T-helper 1 cell treated with Interleukin-12 subunit alpha and Interleukin-12 subunit beta and Interleukin-4 antibody, amounts not matched to agents 30 ng/mL and 1 ng/mL, for 36 hours (primary cell): Measurements from ENCODE around the gene GALNT18. TPM values are rescaled to one million over a fixed set of nuclear protein-coding genes. Genes with fewer than 3 reads are reported as not detected.

Source experiments
- intact Hi-C: fragments of 100-400 bp; cut with micrococcal nuclease; formaldehyde crosslinking; loops from one replicate; pipeline ENCODE4 v1.15.1; 2024
- total RNA-seq: library from RNA; stranded (reverse); gene quantifications from 2 replicates; pipeline ENCODE4 v1.2.3, GENCODE V29; 2022

The GALNT18 gene
- total RNA-seq, 1 donor from 2014 or later, result 1.5 TPM

DNA sequence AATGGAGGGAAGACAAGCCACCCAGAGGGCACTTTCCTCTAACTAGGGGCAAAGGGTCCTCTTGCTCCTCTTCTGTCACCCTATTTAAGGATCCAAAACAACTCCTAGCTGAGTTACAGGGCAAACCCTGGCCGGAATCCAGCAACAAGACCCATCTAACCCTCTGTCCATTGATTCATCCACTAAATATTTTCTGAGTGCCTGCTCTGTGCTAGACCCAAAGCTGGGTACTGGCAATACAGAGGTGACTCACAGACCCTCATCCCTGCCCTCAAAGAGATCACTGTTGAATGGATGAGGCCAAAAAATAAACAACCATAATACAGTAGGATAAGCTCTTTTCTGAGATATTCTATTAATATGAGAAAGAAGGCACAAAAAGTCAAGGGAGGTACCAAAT lies 4.3 kb upstream of the GALNT18 start:
- intact Hi-C loops, result loop anchor here (10.0 kb wide), 1 partner anchor 481 kb away; no protein-coding TSS in a partner anchor

DNA sequence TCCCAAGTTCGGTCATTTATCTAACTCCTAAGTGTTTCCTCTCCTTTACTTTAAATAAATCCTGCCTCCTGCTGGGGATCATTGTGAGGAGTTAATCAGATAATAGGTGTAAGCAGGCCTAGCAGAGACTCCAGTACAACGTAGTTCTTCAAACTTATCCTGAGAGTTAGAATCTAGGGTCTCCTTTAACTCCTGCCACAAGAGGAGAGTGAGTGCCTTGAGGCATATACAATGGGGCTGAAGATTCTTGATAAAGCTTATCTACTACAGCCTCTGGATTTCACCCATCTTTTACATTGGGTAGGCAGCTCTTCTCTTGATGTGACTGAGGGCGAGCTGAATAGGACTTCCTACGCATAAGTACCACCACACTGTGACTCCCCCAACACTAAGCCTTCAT lies 3.1 kb upstream of the GALNT18 start:
- intact Hi-C loops, result loop anchor here (5.0 to 10.0 kb wide), 8 partner anchors 58 to 1712 kb away; partner anchors contain the start of genes MICAL2, USP47 and ZBED5

DNA sequence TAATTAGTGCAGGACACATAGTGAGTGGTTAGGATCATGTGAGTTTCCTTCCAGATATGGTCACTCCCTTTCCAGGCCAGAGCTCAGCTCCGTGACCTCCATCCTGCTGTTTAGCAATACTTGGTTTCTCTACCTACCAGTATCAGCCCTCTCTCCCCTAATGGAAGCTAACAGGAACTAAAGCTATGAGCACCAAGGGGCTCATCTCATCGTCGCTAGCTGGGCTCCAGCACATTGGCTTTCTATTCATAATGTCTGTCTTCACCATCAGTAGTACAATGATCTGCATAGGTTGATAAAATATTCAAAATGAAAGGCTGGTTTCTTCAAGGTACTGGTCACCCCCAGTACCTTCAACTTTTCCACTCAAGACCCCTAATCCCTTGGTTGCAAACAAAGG lies 2.4 kb upstream of the GALNT18 start:
- intact Hi-C loops, result loop anchor here (5.0 to 10.0 kb wide), 8 partner anchors 57 to 1713 kb away; partner anchors contain the start of genes MICAL2, USP47 and ZBED5

DNA sequence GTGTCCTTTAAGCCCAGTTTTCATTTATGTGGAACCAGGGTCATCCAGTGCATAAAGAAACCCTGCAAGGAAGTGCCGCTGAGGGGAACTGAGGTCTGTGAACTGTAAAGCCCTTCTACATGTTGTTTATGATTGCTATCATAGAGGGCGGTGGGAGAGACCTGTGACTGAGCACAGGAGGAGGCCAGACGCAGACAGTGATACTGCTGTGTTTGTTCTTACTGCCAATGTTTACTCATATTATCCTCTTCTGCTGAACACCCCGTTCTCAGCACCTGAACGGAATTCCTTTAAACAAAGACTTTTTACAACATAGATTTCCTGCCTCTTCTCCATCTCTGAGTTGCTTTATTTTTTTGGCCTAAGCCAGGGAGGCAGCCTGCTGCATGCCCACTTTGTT lies 967 bp upstream of the GALNT18 start:
- intact Hi-C loops, result loop anchor here (5.0 to 10.0 kb wide), 8 partner anchors 55 to 1715 kb away; partner anchors contain the start of genes MICAL2, USP47 and ZBED5

DNA sequence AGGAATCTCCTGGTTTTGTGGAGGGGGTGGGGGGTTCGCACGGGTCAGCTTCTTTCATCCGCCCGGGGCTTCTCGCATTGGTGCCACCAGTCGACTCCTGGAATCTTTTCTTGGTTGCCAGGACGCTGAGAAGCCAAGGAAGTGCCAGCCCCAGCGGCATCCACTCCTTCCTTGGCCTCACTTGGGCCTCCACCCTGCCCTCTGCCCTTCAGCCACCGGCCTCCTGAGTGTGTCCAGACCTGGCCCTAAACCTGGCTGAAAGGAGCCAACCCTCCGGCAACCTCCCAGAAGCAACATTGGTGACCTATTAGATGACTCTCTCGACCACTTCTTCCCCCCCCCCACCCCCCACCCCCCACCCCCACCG lies 518 bp upstream of the GALNT18 start:
- intact Hi-C loops, result loop anchor here (5.0 to 10.0 kb wide), 8 partner anchors 55 to 1715 kb away; partner anchors contain the start of genes MICAL2, USP47 and ZBED5

DNA sequence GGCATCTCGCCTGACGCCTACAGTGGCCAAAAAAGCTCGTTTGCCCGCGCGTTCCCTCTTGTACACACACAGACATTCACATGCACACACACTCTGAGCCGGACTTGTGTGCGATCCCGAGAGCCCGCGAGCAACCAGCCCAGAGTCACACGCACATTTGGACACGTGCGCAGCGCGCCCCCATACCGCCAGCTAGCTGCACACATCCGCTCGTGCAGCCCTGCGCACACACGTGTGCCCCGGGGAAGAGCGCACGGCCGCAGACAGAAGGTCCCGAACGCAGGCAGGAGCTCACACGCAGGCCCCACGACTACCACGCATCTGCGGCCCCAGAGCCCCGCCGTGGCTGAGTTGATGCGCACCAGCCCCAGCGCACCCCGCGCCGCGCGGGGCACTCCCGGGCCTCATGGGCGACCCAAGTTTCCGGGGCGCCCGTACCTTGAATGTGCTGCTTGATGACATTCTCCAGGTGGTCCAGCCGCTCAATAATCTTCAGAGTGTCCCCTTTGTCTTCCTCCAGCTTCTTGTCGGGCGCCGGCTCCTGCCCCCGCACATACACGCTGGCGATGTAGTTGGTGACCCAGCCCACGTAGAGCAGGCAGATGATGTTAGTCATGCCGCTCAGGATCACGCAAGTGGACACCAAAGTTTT lies 758 bp downstream of the GALNT18 start:
- intact Hi-C loops, result loop anchor here (5.0 to 10.0 kb wide), 8 partner anchors 54 to 1716 kb away; partner anchors contain the start of genes MICAL2, USP47 and ZBED5

DNA sequence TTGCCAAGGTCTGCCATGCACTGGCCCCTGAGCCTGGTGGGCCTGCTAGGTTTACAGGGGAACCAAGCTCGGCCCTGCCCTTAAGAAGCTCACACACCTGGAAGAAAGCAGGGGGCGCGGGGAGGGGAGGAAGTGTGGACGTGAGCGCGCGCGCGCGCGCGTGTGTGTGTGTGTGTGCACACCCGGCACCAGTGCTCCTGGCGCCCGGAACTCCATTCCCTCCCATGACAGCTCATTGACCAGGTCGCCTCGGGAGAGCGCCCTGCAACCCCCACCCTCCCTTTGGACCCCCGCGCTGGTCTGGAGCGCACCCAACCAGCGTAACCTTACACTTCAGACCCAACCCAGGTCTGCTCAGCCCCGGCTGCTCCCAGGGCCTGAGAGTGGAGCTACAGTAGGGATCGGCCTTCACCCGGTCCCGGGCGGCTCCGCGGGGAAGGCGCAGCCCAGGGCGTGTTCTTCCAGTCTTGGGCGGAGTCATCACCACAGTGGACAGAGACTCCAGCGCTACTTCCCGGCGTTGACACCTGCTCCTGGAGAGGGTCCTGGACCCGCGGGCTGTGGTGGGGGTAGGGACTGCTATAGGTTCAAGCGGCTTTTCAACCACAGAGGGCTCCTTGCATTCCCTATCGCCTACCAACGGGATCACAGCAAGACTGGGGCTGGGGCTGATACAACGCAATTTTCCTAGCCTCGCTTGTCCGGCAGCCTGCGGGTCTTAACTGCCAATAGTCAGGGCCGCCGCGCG lies 1.5 kb downstream of the GALNT18 start:
- intact Hi-C loops, result loop anchor here (5.0 to 10.0 kb wide), 8 partner anchors 53 to 1717 kb away; partner anchors contain the start of genes MICAL2, USP47 and ZBED5

DNA sequence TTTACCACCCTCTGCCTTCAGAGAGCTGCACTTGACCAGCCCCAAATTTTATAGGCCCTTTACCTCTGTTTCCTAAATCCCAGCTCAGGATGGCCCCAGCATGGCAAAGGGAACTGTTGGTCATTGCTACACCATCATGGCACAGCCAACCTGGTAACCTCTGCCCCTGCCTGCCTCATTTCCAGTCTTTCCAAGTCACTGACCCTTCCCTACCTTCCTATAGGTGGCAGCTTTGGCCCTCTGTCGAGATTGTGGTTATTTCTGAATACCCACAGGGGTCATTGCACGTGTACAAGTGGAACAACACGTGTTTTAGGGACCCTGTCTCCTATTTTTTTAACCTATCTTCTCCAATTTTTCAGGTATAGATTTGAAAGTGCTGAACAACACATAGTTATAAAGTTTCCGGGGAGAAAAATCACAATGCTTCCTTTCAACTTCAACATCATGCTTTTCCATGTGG lies 2.8 kb downstream of the GALNT18 start:
- intact Hi-C loops, result no loop called here

DNA sequence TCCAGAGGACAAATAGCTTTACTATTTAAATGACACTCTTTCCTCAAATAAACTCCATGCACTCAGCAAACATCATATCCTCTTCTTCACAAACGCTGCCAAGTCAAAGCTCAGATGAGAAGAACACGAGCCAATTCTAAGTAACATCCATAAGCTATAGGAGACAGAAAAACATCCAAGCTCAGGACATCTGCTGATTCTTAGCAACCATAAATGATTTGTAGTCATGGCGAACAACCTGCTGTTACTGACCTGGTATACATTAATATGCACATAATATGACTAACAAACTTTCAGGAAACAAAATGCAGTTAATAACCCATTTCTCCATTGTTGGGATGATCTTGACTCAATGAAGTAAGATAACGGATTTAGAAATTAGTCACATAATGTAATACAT lies 6.7 kb downstream of the GALNT18 start:
- intact Hi-C loops, result no loop called here

DNA sequence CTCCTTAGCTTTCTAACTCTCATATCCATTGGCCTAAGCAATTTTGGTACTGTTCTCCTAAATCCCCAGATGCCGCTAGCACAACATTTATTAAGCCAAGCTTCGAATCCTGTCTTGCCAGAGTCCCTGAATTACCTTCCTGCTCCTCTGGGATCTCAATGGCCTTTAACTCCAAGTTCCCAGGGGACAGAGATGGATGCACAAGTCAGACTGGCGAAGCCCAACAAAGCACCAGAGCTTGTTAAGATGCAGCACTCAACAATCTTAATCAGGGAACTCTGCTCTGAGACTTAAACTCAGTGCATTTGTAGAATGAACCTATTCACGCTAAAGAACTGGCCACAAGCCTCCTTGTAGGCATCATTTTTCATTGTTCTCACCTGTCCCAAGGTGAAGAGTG lies 9.4 kb downstream of the GALNT18 start:
- intact Hi-C loops, result no loop called here

DNA sequence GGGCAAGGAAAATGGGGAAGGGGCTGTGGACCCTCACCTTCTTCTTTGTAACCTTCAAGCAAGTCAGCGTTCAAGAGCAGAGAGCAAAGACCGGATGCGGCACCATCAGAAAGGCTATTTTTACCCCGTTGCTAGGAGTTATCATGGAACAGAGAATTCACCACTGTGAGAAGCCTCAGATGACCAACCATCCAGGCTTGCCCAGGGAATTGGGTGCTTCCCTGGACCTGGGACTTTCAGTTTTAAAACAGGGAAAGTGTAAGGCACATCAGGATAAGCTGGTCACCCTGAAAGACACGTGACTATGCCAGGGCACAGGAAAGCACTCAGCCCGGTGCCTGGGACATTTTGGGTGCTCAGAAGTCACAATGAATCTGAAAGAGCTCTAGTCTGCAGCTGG lies 10.4 kb downstream of the GALNT18 start:
- intact Hi-C loops, result no loop called here

DNA sequence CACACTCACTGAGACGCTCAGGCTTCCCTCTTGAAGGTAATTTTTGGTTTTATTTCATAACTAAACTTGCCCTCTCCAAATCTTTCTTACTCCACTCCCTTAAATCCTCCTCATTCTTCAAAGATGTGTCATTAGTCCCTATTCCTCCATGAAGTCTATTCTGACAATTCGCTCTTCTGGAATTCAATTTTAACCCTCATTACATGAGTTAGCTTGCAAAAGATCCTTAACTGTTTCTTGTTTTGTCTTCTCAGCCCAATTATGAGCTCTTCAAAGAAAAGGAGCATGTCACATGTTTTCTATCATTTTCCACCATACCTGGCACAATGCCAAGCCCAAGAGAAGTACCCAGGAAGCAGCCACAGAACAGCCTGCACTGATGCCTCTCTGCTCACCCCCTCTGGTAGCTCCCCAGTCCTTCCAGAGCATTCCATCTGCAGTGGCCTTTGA lies 13.0 kb downstream of the GALNT18 start:
- intact Hi-C loops, result no loop called here

DNA sequence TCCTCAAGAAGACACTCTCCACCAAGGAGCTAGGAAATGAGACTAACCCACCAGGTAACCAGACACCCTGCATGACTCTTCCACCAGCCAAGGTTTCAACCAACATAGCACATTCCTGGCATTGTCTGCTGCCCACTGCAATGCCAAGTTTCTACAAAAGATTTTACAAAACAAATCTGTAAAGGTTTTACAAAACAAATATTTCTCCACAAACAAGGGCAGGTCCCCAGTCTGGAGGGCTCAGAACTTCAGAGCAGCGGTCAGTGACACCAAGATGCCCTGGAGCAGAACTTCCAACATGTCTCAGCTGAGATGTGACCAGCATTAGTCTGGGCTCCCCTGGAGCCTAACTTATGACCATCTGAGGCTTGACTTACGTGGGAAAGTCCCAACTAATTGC lies 14.0 kb downstream of the GALNT18 start:
- intact Hi-C loops, result no loop called here

DNA sequence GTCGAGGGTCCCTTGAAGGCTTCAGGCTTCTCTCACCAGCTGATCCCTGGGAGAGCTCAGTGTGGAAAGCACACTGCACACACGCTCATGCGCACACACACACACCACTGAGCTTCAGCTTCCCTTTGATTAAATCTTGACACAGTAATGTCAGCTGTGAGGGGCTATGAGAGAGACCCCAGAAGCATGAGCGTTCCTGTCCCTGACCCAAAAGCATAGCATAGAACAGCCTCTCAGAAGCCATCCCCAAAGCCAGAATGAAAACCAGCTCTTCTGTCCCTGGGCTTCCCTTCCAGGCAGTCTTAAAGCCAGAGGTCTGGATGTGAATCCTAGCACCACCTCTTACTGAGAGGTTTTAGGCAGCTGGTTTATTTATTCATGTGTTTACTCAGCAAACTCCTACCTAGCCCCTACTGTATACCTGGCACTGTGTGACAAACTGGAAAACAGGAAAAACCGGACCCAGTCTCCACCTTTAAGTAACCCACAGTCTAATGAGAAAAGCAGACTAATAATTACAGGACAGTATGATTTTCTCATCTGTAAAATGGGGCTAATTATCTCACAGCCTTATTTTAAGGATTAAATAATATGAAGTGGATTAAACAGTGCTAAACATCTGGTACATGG lies 15.9 kb downstream of the GALNT18 start:
- intact Hi-C loops, result no loop called here

DNA sequence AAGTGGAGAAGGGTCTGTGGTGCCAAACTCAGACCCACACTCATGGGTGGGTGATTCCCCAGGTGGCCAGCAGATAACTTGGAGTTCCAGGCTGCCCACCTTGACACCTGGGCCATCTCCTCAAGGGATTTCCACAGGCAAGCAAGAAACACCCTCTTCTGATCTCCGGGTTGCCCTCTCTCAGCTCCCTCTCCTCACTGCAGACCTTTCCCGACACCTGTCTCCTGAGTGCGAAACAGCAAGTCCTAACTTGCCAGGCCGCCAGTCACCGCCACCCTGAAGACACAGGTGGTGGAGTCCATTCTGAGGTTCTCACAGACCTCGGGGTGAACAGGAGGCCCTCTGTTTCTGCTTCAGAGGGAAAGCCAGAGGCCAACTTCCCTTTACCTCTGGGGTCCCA lies 16.6 kb downstream of the GALNT18 start:
- intact Hi-C loops, result no loop called here

DNA sequence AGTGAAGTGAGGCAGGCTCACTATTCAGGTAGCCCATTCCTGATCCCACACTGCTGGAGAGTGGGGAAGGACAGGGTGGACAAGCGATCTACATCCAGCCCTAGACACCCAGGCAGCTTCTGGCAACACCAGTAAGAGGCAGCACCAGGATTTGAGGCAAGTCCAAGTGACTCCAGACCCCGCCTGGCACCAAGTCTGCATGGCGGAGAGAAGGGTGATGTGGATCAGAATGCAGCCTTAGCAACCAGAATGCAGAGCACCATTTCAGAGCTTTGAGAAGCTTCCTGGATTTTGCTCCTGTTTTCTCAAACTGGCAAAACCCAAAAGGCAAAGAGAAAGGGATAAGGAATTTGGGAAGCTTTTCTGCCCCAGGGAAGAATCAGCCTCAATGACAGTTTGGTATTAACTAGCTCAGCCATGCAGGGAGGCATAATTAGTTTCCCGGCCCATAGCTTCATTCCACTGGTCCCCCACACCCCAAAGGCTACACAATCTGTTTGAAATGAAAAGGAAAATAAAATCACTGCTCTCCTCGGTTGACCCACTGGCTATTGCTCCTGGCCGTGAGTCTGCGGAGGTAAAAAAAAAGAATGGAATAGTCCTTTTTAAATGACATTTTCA lies 17.3 kb downstream of the GALNT18 start:
- intact Hi-C loops, result no loop called here

DNA sequence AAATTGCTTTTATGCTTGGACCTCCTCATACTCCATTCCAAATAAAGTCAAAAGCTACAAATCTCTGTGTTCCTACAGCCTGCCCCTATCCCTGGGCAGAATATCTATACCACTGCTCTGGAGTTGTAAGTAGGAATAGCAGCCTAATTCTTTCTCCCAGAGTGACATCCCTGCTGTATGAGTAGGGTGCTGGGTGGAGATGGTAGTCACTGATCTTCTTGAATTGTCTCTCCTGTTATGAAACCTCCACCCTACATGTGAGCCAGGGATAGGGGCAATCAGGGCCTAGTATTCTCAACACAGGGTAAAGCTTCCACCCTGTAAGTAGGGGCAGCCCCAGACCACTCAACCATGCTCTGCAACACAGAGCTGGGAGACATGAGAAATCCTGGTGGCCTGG lies 19.8 kb downstream of the GALNT18 start:
- intact Hi-C loops, result no loop called here

DNA sequence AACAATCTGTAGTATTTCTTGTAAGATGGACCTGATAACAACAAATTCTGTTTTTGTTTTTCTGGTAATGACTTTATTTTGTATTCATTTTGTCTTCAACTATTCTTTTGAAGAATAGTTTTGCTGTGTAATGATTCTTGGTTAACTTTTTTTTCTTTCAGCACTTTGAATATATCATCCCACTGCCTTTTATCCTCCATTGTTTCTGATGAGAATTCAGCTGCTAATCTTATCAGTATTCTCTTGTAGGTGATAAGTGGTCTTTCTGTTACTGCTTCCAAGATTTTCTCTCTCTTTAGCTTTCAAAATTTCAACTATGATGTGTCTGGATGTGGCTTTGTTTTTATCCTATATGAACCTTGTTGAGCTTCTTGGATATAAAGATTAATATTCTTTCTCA lies 21.5 kb downstream of the GALNT18 start:
- intact Hi-C loops, result no loop called here

DNA sequence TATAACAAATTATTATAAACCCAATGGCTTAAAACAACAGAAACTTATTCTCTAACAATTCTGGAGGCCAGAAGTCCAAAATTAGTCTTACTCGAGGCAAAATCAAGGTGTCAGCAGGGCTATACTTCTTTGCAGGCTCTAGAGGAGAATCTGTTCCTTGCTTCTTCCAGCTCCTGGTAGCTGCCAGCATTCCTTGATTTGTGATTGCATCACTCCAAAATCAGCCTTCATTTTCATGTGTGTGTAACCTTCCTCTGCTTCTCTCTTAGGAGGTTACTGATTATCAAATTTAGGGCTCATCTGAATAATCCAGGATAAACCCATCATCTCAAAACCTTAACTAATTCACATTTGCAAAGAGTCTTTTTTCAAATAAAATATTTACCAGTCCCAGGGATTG lies 23.6 kb downstream of the GALNT18 start:
- intact Hi-C loops, result no loop called here

DNA sequence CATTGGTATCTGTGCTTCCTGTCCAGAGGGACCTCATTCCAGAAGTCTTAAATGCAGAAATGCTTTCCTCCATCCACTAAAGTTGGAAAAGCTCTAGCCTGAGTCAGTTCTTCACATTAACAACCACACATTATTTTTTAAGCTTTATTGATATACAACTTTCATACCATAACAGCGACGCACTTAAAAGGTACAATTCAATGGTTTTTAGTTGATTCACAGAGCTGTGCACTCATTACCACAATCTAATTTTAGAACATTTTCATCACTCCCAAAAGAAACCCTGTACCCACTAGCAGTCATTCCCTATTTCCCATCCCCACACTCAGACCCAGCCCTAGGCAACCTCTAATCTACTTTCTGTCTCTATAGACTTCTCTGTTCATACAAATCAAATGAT lies 27.6 kb downstream of the GALNT18 start:
- intact Hi-C loops, result no loop called here

DNA sequence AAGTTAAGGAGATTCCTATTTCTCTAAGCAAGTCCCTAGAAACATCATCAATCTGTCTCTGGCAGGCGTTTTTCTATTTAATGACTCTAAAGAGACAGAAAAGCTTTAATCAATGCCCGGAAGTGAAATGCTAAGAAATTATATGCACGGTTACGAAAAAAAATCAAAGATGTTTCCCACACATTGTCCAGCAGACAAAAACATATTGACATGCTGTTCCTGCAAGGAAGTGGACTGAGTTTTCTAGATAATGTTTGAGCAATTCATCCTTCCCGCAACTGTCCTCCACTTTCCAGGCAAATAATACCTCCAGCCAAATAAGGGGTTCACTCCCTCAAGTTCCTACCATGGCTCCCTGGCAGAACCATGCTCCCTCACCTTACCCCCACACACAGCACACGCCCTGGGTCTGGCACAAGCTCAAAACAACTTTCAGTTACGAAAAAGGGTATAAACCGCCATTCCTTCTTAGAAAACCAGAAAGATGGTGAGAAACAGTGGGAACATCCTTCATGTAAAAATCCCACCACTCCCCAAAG lies 29.6 kb downstream of the GALNT18 start:
- intact Hi-C loops, result no loop called here
